Measurements from ENCODE around the gene NELL1. TPM values are rescaled to one million over a fixed set of nuclear protein-coding genes. Genes with fewer than 3 reads are reported as not detected.

Gene NELL1
- total RNA-seq = not detected
- not detected for total RNA-seq (2013)

- intact Hi-C loops (cut with micrococcal nuclease) = no loop called here
- H3K27me3 ChIP-seq (ENCODE audit: control insufficient read depth, insufficient read depth, low read length) = peaks cover 11% of the 10 kb centered on the region
- H3K4me3 ChIP-seq (ENCODE audit: low read length) = no peak within 1 kb of the TSS
- peaks cover 9% of the 10 kb centered on the region for H3K36me3 Mint-ChIP-seq
- no peaks in the 10 kb centered on the region for H3K9me3 Mint-ChIP-seq
- no peaks in the 10 kb centered on the region for H3K36me3 ChIP-seq (ENCODE audit: control insufficient read depth, insufficient read depth, low read length)
- ATAC-seq (no peak), DNase-seq (no peak)
- no peak within 1 kb of the TSS for H3K27ac ChIP-seq (ENCODE audit: low read length)
- H3K4me3 Mint-ChIP-seq = no peak within 1 kb of the TSS
- H3K27ac Mint-ChIP-seq = no peak within 1 kb of the TSS
- peaks cover 5% of the 10 kb centered on the region for H3K4me1 ChIP-seq (ENCODE audit: control insufficient read depth, insufficient read depth, low read length)
- TF ChIP-seq CTCF (IDR thresholded peaks at IDR 0.05) = no peak
- peaks cover 0 to 7% of the 10 kb centered on the region in 2 donors for H3K4me1 Mint-ChIP-seq
- 2% methylated on average over 93 of the region's 93 CpGs for whole genome bisulfite sequencing (ENCODE audit: insufficient coverage)
- H3K9me3 ChIP-seq (ENCODE audit: control insufficient read depth, insufficient read depth, low read length) = no peaks in the 10 kb centered on the region
- peaks cover 57 to 59% of the 10 kb centered on the region in 2 donors for H3K27me3 Mint-ChIP-seq (ENCODE audit: low read depth in 2 of 2)
Measured at GRCh38 chr11:20668844-20669819, at the start of gene NELL1. TSS of gene NELL1 (plus strand) at chr11:20669586.

GRCh38 chr11:20620988-20621387 lies 48.4 kb upstream of the NELL1 start:
- TF ChIP-seq CTCF (IDR thresholded peaks at IDR 0.05) = no peak
- Mint-ChIP-seq H3K27ac (no peak overlapping the region), H3K36me3 (no peaks in the 10 kb centered on the region), H3K4me3 (no peak overlapping the region), H3K9me3 (no peaks in the 10 kb centered on the region), H3K4me1 (no peaks in the 10 kb centered on the region), H3K27me3 (ENCODE audit: low read depth in 2 of 2) (peaks cover 0 to 15% of the 10 kb centered on the region in 2 donors)
- no peaks in the 10 kb centered on the region for H3K9me3 ChIP-seq (ENCODE audit: control insufficient read depth, insufficient read depth, low read length)
- DNase-seq (no peak), ATAC-seq (no peak)
- H3K4me1 ChIP-seq (ENCODE audit: control insufficient read depth, insufficient read depth, low read length) = no peaks in the 10 kb centered on the region
- no peaks in the 10 kb centered on the region for H3K27me3 ChIP-seq (ENCODE audit: control insufficient read depth, insufficient read depth, low read length)
- intact Hi-C loops (cut with micrococcal nuclease) = no loop called here
- H3K4me3 ChIP-seq (ENCODE audit: low read length) = no peak overlapping the region
- WGBS (ENCODE audit: insufficient coverage) = 50% methylated on average over 1 of the region's 2 CpGs
- H3K36me3 ChIP-seq (ENCODE audit: control insufficient read depth, insufficient read depth, low read length) = no peaks in the 10 kb centered on the region
- no peak overlapping the region for H3K27ac ChIP-seq (ENCODE audit: low read length)

GRCh38 chr11:20621679-20622078 lies 47.7 kb upstream of the NELL1 start:
- Mint-ChIP-seq H3K27ac (no peak overlapping the region), H3K9me3 (no peaks in the 10 kb centered on the region), H3K4me3 (no peak overlapping the region), H3K27me3 (ENCODE audit: low read depth in 2 of 2) (peaks cover 0 to 19% of the 10 kb centered on the region in 2 donors), H3K36me3 (no peaks in the 10 kb centered on the region), H3K4me1 (no peaks in the 10 kb centered on the region)
- no peaks in the 10 kb centered on the region for H3K36me3 ChIP-seq (ENCODE audit: control insufficient read depth, insufficient read depth, low read length)
- H3K27ac ChIP-seq (ENCODE audit: low read length) = no peak overlapping the region
- H3K27me3 ChIP-seq (ENCODE audit: control insufficient read depth, insufficient read depth, low read length) = no peaks in the 10 kb centered on the region
- WGBS (ENCODE audit: insufficient coverage) = 64% methylated on average over 6 of the region's 6 CpGs
- TF ChIP-seq CTCF (IDR thresholded peaks at IDR 0.05) = no peak
- ATAC-seq (no peak), DNase-seq (no peak)
- no peak overlapping the region for H3K4me3 ChIP-seq (ENCODE audit: low read length)
- H3K4me1 ChIP-seq (ENCODE audit: control insufficient read depth, insufficient read depth, low read length) = no peaks in the 10 kb centered on the region
- no peaks in the 10 kb centered on the region for H3K9me3 ChIP-seq (ENCODE audit: control insufficient read depth, insufficient read depth, low read length)
- intact Hi-C loops (cut with micrococcal nuclease) = no loop called here

All from natural killer cell (primary cell).